Cardiac muscle cell (in vitro differentiated cells and primary cell): ENCODE data around the gene PIK3R1. TPM values are rescaled to one million over a fixed set of nuclear protein-coding genes. Genes with fewer than 3 reads are reported as not detected.

Experiments used
- DNase-seq, 2 donors: peaks; one replicate each; pipeline versions ENCODE4 v3.0.0 to v3.0.0-alpha.2; 2010 to 2017; ENCODE audit warnings: low read depth in 1 of 2, low spot score in 1 of 2
- H3K27ac ChIP-seq: fragments of 200-600 bp; sonication (generic); 2 replicates; pipeline ENCODE4 v1.5.1; 2016
- H3K27me3 ChIP-seq: fragments of 200-600 bp; sonication (generic); 2 replicates; pipeline ENCODE4 v1.6.0; 2016; ENCODE audit warnings: control low read depth
- H3K36me3 ChIP-seq: fragments of 200-600 bp; sonication (generic); 2 replicates; pipeline ENCODE4 v1.5.1; 2016; ENCODE audit warnings: control low read depth
- H3K4me1 ChIP-seq: fragments of 200-600 bp; sonication (generic); 2 replicates; pipeline ENCODE4 v1.8.1; 2017; ENCODE audit warnings: low read depth, mild to moderate bottlenecking, mixed run types
- H3K4me3 ChIP-seq: fragments of 200-600 bp; sonication (generic); 2 replicates; pipeline ENCODE4 v1.5.1; 2016; ENCODE audit warnings: mild to moderate bottlenecking
- H3K9me3 ChIP-seq: fragments of 200-600 bp; sonication (generic); 2 replicates; pipeline ENCODE4 v1.5.1; 2017; ENCODE audit warnings: low read depth, mild to moderate bottlenecking, control low read depth
- CTCF ChIP-seq: IDR thresholded peaks from 2 replicates; pipeline ENCODE4 v1.5.1; 2012; ENCODE audit warnings: low read depth, mild to moderate bottlenecking, low read length
- polyA plus RNA-seq: library from polyadenylated mRNA; unstranded; fragments of >200 nt; fragmentation: Nextera tagmentation; extraction: Ambion mirVana; gene quantifications from 2 replicates; pipeline ENCODE4 v1.2.1, GENCODE V29; 2016
- total RNA-seq: library from RNA; depleted of rRNA; stranded (reverse); fragments of >200 nt; gene quantifications from 2 replicates; pipeline ENCODE4 v1.2.3, GENCODE V29; 2016

PIK3R1 gene
- total and polyA plus RNA-seq, 2 experiments from 2014 or later, result 15.1 to 17.5 TPM

GRCh38 chr5:68261169-68261568 lies 45.6 kb downstream of the PIK3R1 start:
- no peaks in the 10 kb centered on the region for H3K9me3 ChIP-seq
- TF ChIP-seq CTCF, result no peak
- peaks cover 41% of the 10 kb centered on the region for H3K4me1 ChIP-seq
- no peaks in the 10 kb centered on the region for H3K36me3 ChIP-seq
- H3K4me3 ChIP-seq, result no peak overlapping the region
- H3K27ac ChIP-seq, result no peak overlapping the region
- no peak for DNase-seq
- no peaks in the 10 kb centered on the region for H3K27me3 ChIP-seq

- DNase-seq, result peak in 1 of 2 donors; percentile 78
- Histone ChIP-seq H3K27me3 (no peaks in the 10 kb centered on the region), H3K4me1 (peaks cover 43% of the 10 kb centered on the region), H3K36me3 (no peaks in the 10 kb centered on the region), H3K27ac (peak overlapping the region; percentile 35), H3K4me3 (no peak overlapping the region), H3K9me3 (no peaks in the 10 kb centered on the region)
- TF ChIP-seq CTCF, result peak; percentile 41
Observed at GRCh38 chr5:68261569-68262065, 46.1 kb downstream of the PIK3R1 start.

- Histone ChIP-seq H3K4me1 (peaks cover 34% of the 10 kb centered on the region), H3K9me3 (no peaks in the 10 kb centered on the region), H3K36me3 (no peaks in the 10 kb centered on the region), H3K27me3 (no peaks in the 10 kb centered on the region), H3K4me3 (no peak overlapping the region), H3K27ac (peak overlapping the region; percentile 75)
- peak; percentile 50 to 86 for DNase-seq
- TF ChIP-seq CTCF, result no peak
Observed at GRCh38 chr5:68264024-68264956, 48.7 kb downstream of the PIK3R1 start.

GRCh38 chr5:68265347-68265746 lies 49.8 kb downstream of the PIK3R1 start:
- Histone ChIP-seq H3K4me1 (peaks cover 24% of the 10 kb centered on the region), H3K4me3 (no peak overlapping the region), H3K36me3 (no peaks in the 10 kb centered on the region), H3K27me3 (no peaks in the 10 kb centered on the region), H3K9me3 (no peaks in the 10 kb centered on the region), H3K27ac (peak overlapping the region; percentile 75)
- DNase-seq, result no peak
- no peak for TF ChIP-seq CTCF

DNA sequence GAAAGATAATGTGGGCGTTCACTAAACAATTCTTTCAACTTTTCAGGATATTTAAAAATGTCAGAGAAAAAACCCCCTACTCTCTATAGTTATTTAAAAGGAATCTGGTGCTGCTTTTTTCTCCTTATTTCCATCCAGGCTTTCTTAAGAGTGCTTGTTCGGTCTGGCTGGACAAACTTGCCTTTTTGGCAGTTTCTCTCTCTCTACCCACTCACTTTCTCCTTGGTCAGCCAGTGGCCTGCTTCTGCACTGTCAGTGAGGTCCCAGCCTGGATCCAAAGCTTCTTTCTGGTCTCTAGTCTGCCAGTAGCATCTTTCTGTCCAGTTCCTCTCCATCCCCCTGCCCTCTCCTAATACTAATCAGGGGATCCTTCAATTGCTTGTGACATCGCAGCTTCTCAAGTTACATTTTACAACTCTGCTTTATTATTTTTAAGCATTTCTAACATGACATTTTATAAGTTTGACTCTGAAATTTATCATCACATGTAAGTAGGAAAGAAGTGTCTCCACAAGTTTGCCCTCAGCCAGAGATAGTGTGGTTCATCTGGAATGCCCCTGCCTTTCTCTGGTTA lies 50.4 kb downstream of the PIK3R1 start:
- TF ChIP-seq CTCF, result no peak
- Histone ChIP-seq H3K27me3 (no peaks in the 10 kb centered on the region), H3K36me3 (no peaks in the 10 kb centered on the region), H3K9me3 (no peaks in the 10 kb centered on the region), H3K4me3 (no peak overlapping the region), H3K4me1 (peaks cover 23% of the 10 kb centered on the region), H3K27ac (peak overlapping the region; percentile 24)
- DNase-seq, result peak in 1 of 2 donors; percentile 46
